ENCODE data around the gene TMEM175. TPM values are rescaled to one million over a fixed set of nuclear protein-coding genes. Genes with fewer than 3 reads are reported as not detected.

TMEM175 gene
- total RNA-seq, 1 donor from 2014 or later, result 30.6 TPM

DNA sequence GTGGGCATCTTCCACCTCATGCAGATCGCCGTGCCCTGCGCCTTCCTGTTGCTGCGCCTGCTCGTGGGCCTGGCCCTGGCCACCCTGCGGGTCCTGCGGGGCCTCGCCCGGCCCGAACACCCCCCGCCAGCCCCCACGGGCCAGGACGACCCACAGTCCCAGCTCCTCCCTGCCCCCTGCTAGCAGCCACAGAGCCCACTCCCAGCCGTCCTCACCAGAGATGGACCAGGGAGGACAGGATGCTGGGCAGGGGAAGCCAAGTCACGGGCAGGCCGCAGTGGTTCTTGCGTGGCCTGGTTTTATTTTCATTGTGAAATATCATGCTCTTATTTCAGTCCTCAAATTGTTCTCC lies 26.0 kb downstream of the TMEM175 start:
- DNase-seq (ENCODE audit: low spot score, unreplicated experiment), result no peak
- TF ChIP-seq, protein P1, sequence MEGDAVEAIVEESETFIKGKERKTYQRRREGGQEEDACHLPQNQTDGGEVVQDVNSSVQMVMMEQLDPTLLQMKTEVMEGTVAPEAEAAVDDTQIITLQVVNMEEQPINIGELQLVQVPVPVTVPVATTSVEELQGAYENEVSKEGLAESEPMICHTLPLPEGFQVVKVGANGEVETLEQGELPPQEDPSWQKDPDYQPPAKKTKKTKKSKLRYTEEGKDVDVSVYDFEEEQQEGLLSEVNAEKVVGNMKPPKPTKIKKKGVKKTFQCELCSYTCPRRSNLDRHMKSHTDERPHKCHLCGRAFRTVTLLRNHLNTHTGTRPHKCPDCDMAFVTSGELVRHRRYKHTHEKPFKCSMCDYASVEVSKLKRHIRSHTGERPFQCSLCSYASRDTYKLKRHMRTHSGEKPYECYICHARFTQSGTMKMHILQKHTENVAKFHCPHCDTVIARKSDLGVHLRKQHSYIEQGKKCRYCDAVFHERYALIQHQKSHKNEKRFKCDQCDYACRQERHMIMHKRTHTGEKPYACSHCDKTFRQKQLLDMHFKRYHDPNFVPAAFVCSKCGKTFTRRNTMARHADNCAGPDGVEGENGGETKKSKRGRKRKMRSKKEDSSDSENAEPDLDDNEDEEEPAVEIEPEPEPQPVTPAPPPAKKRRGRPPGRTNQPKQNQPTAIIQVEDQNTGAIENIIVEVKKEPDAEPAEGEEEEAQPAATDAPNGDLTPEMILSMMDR (IDR thresholded peaks at IDR 0.05; ENCODE audit: unreplicated experiment), result no peak

DNA sequence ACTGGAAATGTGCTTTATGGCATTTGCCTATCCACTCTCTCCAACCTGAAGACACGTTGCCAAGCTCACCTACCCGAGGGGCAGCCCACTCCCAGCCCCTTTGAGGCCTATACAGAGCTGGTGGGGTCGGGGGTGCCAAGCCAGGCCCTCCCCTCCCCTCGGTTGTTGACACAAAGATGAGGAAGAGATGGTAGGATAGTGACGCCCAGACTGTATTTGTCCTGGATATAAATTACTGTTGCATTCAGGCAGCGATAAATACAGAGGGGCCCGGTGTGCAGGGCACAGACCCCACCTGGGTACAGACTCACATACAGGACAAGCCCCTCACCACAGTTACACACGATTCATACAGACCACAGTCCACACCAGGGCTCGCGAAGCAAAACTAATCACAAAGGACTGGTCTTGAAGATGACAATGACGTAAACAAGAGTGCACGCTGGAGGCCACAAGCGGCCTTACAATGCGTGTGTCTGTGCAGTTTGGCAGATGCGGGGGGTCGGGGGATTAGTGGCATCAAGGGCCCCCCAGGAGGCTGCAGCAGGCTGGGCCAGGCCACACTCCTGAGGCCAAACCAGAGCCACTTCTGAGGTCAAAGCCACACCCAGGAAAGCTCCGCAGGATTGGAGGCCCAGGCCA lies 26.6 kb downstream of the TMEM175 start:
- H3K27me3 Mint-ChIP-seq, result no peaks in the 10 kb centered on the region
- H3K4me1 Mint-ChIP-seq (ENCODE audit: low read depth), result no peaks in the 10 kb centered on the region
- TF ChIP-seq, protein P1 (IDR thresholded peaks at IDR 0.05; ENCODE audit: unreplicated experiment), result no peak
- DNase-seq (ENCODE audit: low spot score, unreplicated experiment), result no peak
- H3K36me3 Mint-ChIP-seq (ENCODE audit: insufficient read depth), result peaks cover 1% of the 10 kb centered on the region
- no peak overlapping the region for H3K4me3 Mint-ChIP-seq (ENCODE audit: low read depth)
- no peaks in the 10 kb centered on the region for H3K9me3 Mint-ChIP-seq (ENCODE audit: low read depth)
- no peak overlapping the region for H3K27ac Mint-ChIP-seq

More for the DNA sequence above, 26.0 kb downstream of the TMEM175 start:
- H3K36me3 Mint-ChIP-seq (ENCODE audit: insufficient read depth), result peaks cover 1% of the 10 kb centered on the region
- no peak overlapping the region for H3K4me3 Mint-ChIP-seq (ENCODE audit: low read depth)
- H3K4me1 Mint-ChIP-seq (ENCODE audit: low read depth), result no peaks in the 10 kb centered on the region
- no peaks in the 10 kb centered on the region for H3K27me3 Mint-ChIP-seq
- H3K9me3 Mint-ChIP-seq (ENCODE audit: low read depth), result no peaks in the 10 kb centered on the region
- H3K27ac Mint-ChIP-seq, result no peak overlapping the region

DNA sequence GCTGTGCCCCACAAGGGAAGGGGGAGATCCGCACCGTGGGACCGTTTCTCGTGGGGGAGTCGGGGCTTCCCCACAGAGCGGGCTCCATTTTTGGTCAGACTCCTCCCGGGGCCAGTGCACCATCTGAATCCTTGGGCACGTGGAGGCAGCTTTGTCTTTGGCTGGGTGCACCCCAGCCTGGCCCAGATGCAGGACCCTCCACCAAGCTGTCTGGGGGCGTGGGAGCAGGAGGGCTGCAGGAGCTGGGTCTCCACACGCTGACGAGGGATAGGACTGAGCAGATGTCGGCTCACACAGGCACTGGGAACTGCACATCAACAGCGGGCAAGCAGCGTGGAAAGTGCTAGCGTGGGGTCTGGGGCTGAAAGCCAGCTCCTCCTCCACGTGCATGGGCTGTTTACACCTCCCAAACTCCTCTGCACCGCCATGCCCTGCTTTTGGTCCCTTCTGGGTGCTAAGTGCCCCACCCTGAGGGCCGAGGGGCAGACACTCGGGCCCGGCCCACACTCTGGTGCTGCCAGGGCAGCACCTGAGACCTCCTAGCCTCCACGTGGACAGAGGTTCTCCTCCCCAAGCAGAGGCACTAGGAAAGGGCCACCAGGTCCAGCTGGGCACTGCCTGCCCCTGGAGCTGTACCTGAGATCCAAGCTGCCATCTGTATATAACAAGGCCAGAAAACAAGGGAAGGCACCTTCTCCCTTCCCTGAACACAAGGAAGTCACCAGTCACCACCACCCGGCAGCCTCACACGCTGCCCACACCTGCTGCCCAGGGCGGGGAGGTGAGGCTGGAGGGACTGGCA lies 27.3 kb downstream of the TMEM175 start:
- Mint-ChIP-seq H3K36me3 (ENCODE audit: insufficient read depth) (peaks cover 1% of the 10 kb centered on the region), H3K4me3 (ENCODE audit: low read depth) (no peak overlapping the region), H3K4me1 (ENCODE audit: low read depth) (no peaks in the 10 kb centered on the region), H3K27me3 (no peaks in the 10 kb centered on the region), H3K9me3 (ENCODE audit: low read depth) (no peaks in the 10 kb centered on the region), H3K27ac (no peak overlapping the region)
- TF ChIP-seq, protein P1 (IDR thresholded peaks at IDR 0.05; ENCODE audit: unreplicated experiment), result no peak
- no peak for DNase-seq (ENCODE audit: low spot score, unreplicated experiment)

DNA sequence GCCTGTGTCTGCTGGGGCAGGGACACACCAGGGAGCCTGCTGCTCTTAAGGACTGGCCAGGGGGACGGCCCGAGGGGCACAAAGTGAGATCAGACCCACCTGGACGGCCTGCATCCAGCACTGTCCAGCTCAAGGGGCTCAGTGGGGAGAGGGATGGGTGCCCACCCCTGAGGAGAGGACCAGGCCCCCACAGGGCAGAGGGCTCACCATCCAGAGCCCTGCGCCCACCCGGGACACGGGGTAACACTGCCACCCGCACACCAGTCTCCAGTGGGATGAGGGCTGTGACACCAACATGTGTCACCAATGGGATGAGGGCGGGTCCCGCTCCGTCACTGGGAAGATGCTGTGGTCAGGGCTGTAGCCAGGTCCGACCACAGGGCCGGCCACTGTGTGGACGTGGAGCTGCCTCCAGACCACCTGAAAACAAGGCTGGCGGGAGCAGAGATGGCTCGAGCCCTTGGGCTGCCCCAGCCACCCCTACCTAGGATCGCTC lies 27.9 kb downstream of the TMEM175 start:
- no peaks in the 10 kb centered on the region for H3K27me3 Mint-ChIP-seq
- no peaks in the 10 kb centered on the region for H3K4me1 Mint-ChIP-seq (ENCODE audit: low read depth)
- no peak overlapping the region for H3K27ac Mint-ChIP-seq
- TF ChIP-seq, protein P1 (IDR thresholded peaks at IDR 0.05; ENCODE audit: unreplicated experiment), result no peak
- H3K4me3 Mint-ChIP-seq (ENCODE audit: low read depth), result no peak overlapping the region
- DNase-seq (ENCODE audit: low spot score, unreplicated experiment), result no peak
- no peaks in the 10 kb centered on the region for H3K9me3 Mint-ChIP-seq (ENCODE audit: low read depth)
- H3K36me3 Mint-ChIP-seq (ENCODE audit: insufficient read depth), result peaks cover 1% of the 10 kb centered on the region

DNA sequence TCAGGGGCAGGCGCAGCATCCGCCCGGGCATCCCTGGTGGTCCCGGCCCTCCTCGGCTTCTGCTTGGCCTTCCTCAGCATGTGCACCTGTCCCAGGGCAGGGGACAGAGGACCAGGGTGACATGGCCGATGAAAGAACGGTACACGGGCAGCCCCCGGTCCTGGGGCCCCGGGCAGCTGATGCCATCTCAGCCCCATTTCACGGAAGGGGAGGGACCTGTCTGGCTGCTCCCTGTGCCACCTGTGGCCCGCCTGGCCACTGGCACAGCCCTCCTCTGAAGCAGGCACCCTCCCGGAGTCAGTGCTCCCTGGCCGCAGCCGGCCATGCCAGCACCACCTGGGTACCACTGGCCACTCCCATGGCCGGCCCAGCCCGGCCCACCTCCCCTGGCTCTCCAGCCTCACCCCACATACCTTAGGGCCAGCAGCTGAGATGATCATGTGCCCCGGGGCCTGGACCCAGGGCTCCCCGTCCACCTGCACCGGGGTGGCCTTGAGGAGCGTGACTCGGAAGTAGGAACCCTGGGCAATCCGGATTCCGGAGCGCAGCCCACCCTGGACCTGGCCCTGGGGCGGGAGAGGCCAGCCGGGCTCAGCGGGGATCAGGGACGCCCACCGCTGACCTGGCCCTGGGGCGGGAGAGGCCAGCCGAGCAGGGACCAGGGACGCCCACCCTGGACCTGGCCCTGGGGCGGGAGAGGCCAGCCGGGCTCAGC lies 28.5 kb downstream of the TMEM175 start:
- Mint-ChIP-seq H3K27ac (no peak overlapping the region), H3K27me3 (no peaks in the 10 kb centered on the region), H3K4me3 (ENCODE audit: low read depth) (no peak overlapping the region), H3K36me3 (ENCODE audit: insufficient read depth) (peaks cover 1% of the 10 kb centered on the region), H3K9me3 (ENCODE audit: low read depth) (no peaks in the 10 kb centered on the region), H3K4me1 (ENCODE audit: low read depth) (no peaks in the 10 kb centered on the region)
- no peak for DNase-seq (ENCODE audit: low spot score, unreplicated experiment)
- TF ChIP-seq, protein P1 (IDR thresholded peaks at IDR 0.05; ENCODE audit: unreplicated experiment), result no peak

Data from progenitor cell of endocrine pancreas (in vitro differentiated cells).